Measurements from ENCODE around the gene KRT13.

Gene KRT13

GRCh38 chr17:41466988-41467387 is 38.4 kb downstream of the KRT13 start, which contains the start of gene KRT32:
TSS of gene KRT32 (minus strand) at chr17:41467386. CDS start at chr17:41467325, 61 bp downstream.
- no peak for DNase-seq (ENCODE audit: low read depth)

GRCh38 chr17:41464682-41465081 is 40.7 kb downstream of the KRT13 start:
- no peak for DNase-seq (ENCODE audit: low read depth)

- DNase-seq (ENCODE audit: low read depth), result no peak
Observed at GRCh38 chr17:41464173-41464572, 41.2 kb downstream of the KRT13 start.

GRCh38 chr17:41463746-41464145 is 41.7 kb downstream of the KRT13 start:
- no peak for DNase-seq (ENCODE audit: low read depth)

- DNase-seq (ENCODE audit: low read depth), result no peak
Observed at GRCh38 chr17:41462705-41463104, 42.7 kb downstream of the KRT13 start.

- DNase-seq (ENCODE audit: low read depth), result no peak
Observed at GRCh38 chr17:41457676-41458075, 47.7 kb downstream of the KRT13 start.

- no peak for DNase-seq (ENCODE audit: low read depth)
Observed at GRCh38 chr17:41456204-41456603, 49.2 kb downstream of the KRT13 start.

GRCh38 chr17:41455236-41455635 is 50.2 kb downstream of the KRT13 start:
- DNase-seq (ENCODE audit: low read depth), result no peak

- no peak for DNase-seq (ENCODE audit: low read depth)
Observed at GRCh38 chr17:41453066-41453465, 52.3 kb downstream of the KRT13 start.

- no peak for DNase-seq (ENCODE audit: low read depth)
Observed at GRCh38 chr17:41452281-41452680, 53.1 kb downstream of the KRT13 start.

- no peak for DNase-seq (ENCODE audit: low read depth)
Observed at GRCh38 chr17:41451154-41451728, 54.2 kb downstream of the KRT13 start.

Measured in activated T-helper 1 cell treated with Interleukin-2 at 50 U/mL for 16 hours (primary cell).